ENCODE measurements around the gene ZNF277.

ZNF277 gene

GRCh38 chr7:112206238-112206990, at the start of gene ZNF277, which contains the start of gene DOCK4:
Gene ZNF277, plus strand, starts transcription at chr7:112206695. Its CDS starts 22 bp downstream, at chr7:112206717.
Gene DOCK4, minus strand, starts transcription at chr7:112206399. Its CDS starts 261 bp downstream, at chr7:112206138.
- no peak for TF ChIP-seq PPARA (CRISPR knock-in tag; IDR thresholded peaks at IDR 0.05; ENCODE audit: borderline replicate concordance)
- no peak for TF ChIP-seq CSRNP3 (CRISPR knock-in tag; IDR thresholded peaks at IDR 0.05)
- 0 out of 2 replicates have a peak, but pooled peaks have one; percentile 1 for TF ChIP-seq TSHZ2 (CRISPR knock-in tag; IDR thresholded peaks at IDR 0.05)
- TF ChIP-seq OSR1 (CRISPR knock-in tag; IDR thresholded peaks at IDR 0.05), result no peak
- TF ChIP-seq ARNTL (CRISPR knock-in tag; IDR thresholded peaks at IDR 0.05; ENCODE audit: borderline replicate concordance, low read depth), result no peak
- TF ChIP-seq CSDC2 (CRISPR knock-in tag; IDR thresholded peaks at IDR 0.05), result 0 out of 2 replicates have a peak, but pooled peaks have one; percentile 21
- no peak; the same call in 1 of the 2 replicates for TF ChIP-seq ZFP3 (CRISPR knock-in tag; IDR thresholded peaks at IDR 0.05)
- no peak for TF ChIP-seq ZFP30 (CRISPR knock-in tag; IDR thresholded peaks at IDR 0.05)
- peak; percentile 90 for ATAC-seq

- TF ChIP-seq SNAI2 (CRISPR knock-in tag; IDR thresholded peaks at IDR 0.05) (no peak), ZNF565 (CRISPR knock-in tag; conservative IDR thresholded peaks at IDR 0.05; ENCODE audit: low read depth) (no peak), ZFP30 (CRISPR knock-in tag; IDR thresholded peaks at IDR 0.05) (no peak), RARB (CRISPR knock-in tag; IDR thresholded peaks at IDR 0.05) (no peak), ESRRG (CRISPR knock-in tag; IDR thresholded peaks at IDR 0.05) (no peak), ZNF8 (CRISPR knock-in tag; IDR thresholded peaks at IDR 0.05) (no peak), TOX (CRISPR knock-in tag; IDR thresholded peaks at IDR 0.05; ENCODE audit: borderline replicate concordance) (no peak), TCF4 (CRISPR knock-in tag; IDR thresholded peaks at IDR 0.05; ENCODE audit: borderline replicate concordance) (no peak), GLIS3 (CRISPR knock-in tag; IDR thresholded peaks at IDR 0.05) (no peak), ISL1 (CRISPR knock-in tag; IDR thresholded peaks at IDR 0.05) (no peak), PPARA (CRISPR knock-in tag; IDR thresholded peaks at IDR 0.05; ENCODE audit: borderline replicate concordance) (no peak), ZNF70 (CRISPR knock-in tag; IDR thresholded peaks at IDR 0.05) (no peak), ZFP3 (CRISPR knock-in tag; IDR thresholded peaks at IDR 0.05) (no peak), CSDC2 (CRISPR knock-in tag; IDR thresholded peaks at IDR 0.05) (no peak), POU6F1 (CRISPR knock-in tag; IDR thresholded peaks at IDR 0.05; ENCODE audit: borderline replicate concordance, low read depth) (no peak), ZC3H10 (CRISPR knock-in tag; IDR thresholded peaks at IDR 0.05) (no peak), ARNTL (CRISPR knock-in tag; IDR thresholded peaks at IDR 0.05; ENCODE audit: borderline replicate concordance, low read depth) (no peak)
- no peak for ATAC-seq
Measured at GRCh38 chr7:112157072-112157471, 49.4 kb upstream of the ZNF277 start.

- no peak for ATAC-seq
- TF ChIP-seq TSHZ2 (CRISPR knock-in tag; IDR thresholded peaks at IDR 0.05), result no peak
- TF ChIP-seq CSDC2 (CRISPR knock-in tag; IDR thresholded peaks at IDR 0.05), result no peak
- no peak for TF ChIP-seq PATZ1 (CRISPR knock-in tag; IDR thresholded peaks at IDR 0.05; ENCODE audit: borderline replicate concordance)
- no peak for TF ChIP-seq CSRNP3 (CRISPR knock-in tag; IDR thresholded peaks at IDR 0.05)
- TF ChIP-seq ARNTL (CRISPR knock-in tag; IDR thresholded peaks at IDR 0.05; ENCODE audit: borderline replicate concordance, low read depth), result no peak
- no peak for TF ChIP-seq TCF4 (CRISPR knock-in tag; IDR thresholded peaks at IDR 0.05; ENCODE audit: borderline replicate concordance)
- no peak for TF ChIP-seq CREB5 (CRISPR knock-in tag; IDR thresholded peaks at IDR 0.05; ENCODE audit: low read depth)
- no peak for TF ChIP-seq ZC3H10 (CRISPR knock-in tag; IDR thresholded peaks at IDR 0.05)
- no peak for TF ChIP-seq BACH2 (CRISPR knock-in tag; IDR thresholded peaks at IDR 0.05; ENCODE audit: borderline replicate concordance)
- TF ChIP-seq RARB (CRISPR knock-in tag; IDR thresholded peaks at IDR 0.05), result no peak
- TF ChIP-seq ZNF70 (CRISPR knock-in tag; IDR thresholded peaks at IDR 0.05), result no peak
Measured at GRCh38 chr7:112159351-112159750, 47.1 kb upstream of the ZNF277 start.

All from SK-N-SH treated with all-trans-retinoic acid at 6 μM for 48 hours (cell line).